ENCODE measurements around the gene DAP3.
A peak's percentile ranks its signal among the peaks of the same experiment; 100 is the strongest.
"Not testable (repeated sequence)": the region's sequence is repeated elsewhere in the genome, so short reads cannot be mapped to it uniquely, and the experiment has no call there.

Gene DAP3

GRCh38 chr1:155695608-155696007, 6.7 kb downstream of the DAP3 start:
- peaks cover 8% of the 10 kb centered on the region for H3K79me1 ChIP-seq (ENCODE audit: low read length)
- no CpG with 5 or more reads among the region's 3 CpGs for WGBS (ENCODE audit: extremely low coverage, insufficient coverage, low lambda C conversion rate)

GRCh38 chr1:155696524-155696923, 7.6 kb downstream of the DAP3 start:
- H3K79me1 ChIP-seq (ENCODE audit: low read length) = peaks cover 8% of the 10 kb centered on the region
- H3K18ac ChIP-seq (ENCODE audit: low read length) = no peak overlapping the region
- H2BK120ac ChIP-seq (ENCODE audit: low read depth, low read length) = no peak overlapping the region
- no peaks in the 10 kb centered on the region for H3K27me3 ChIP-seq (ENCODE audit: insufficient read depth, low read length, poor library complexity)
- peaks cover 56% of the 10 kb centered on the region for H3K79me2 ChIP-seq (ENCODE audit: control insufficient read depth, insufficient read depth, low read length)
- H3K4me1 ChIP-seq (ENCODE audit: control insufficient read depth, low read depth, low read length) = no peaks in the 10 kb centered on the region
- no peak overlapping the region for H3K27ac ChIP-seq (ENCODE audit: low read depth, low read length)
- H2BK15ac ChIP-seq (replicated peaks; ENCODE audit: low read depth) = no peak overlapping the region
- peaks cover 1% of the 10 kb centered on the region for H3K36me3 ChIP-seq (ENCODE audit: control insufficient read depth, insufficient read depth, low read length)
- no peak for DNase-seq
- H4K5ac ChIP-seq (ENCODE audit: low read length) = no peak overlapping the region
- H3K4me2 ChIP-seq (ENCODE audit: low read length) = no peak overlapping the region
- no peak overlapping the region for H3K9ac ChIP-seq (ENCODE audit: low read length)
- no peak overlapping the region for H4K8ac ChIP-seq (ENCODE audit: low read depth, low read length)
- no peak overlapping the region for H3K56ac ChIP-seq (ENCODE audit: low read length)
- H2AK5ac ChIP-seq (ENCODE audit: low read length) = no peak overlapping the region
- H2BK5ac ChIP-seq (ENCODE audit: low read length) = no peak overlapping the region
- no peak overlapping the region for H3K4me3 ChIP-seq (ENCODE audit: low read length)
- no peak overlapping the region for H3K23ac ChIP-seq (ENCODE audit: low read length)
- no peak overlapping the region for H3K4ac ChIP-seq (ENCODE audit: low read depth, low read length)

More at GRCh38 chr1:155695608-155696007, 6.7 kb downstream of the DAP3 start:
- no peak overlapping the region for H4K5ac ChIP-seq (ENCODE audit: low read length)
- H3K27ac ChIP-seq (ENCODE audit: low read depth, low read length) = no peak overlapping the region
- H3K18ac ChIP-seq (ENCODE audit: low read length) = no peak overlapping the region
- H2AK5ac ChIP-seq (ENCODE audit: low read length) = no peak overlapping the region
- H3K9ac ChIP-seq (ENCODE audit: low read length) = no peak overlapping the region
- H2BK120ac ChIP-seq (ENCODE audit: low read depth, low read length) = no peak overlapping the region
- no peak overlapping the region for H4K8ac ChIP-seq (ENCODE audit: low read depth, low read length)
- no peak overlapping the region for H3K23ac ChIP-seq (ENCODE audit: low read length)
- H3K4ac ChIP-seq (ENCODE audit: low read depth, low read length) = no peak overlapping the region
- H3K4me1 ChIP-seq (ENCODE audit: control insufficient read depth, low read depth, low read length) = no peaks in the 10 kb centered on the region
- no peak overlapping the region for H2BK5ac ChIP-seq (ENCODE audit: low read length)
- H3K79me2 ChIP-seq (ENCODE audit: control insufficient read depth, insufficient read depth, low read length) = peaks cover 56% of the 10 kb centered on the region
- H2BK15ac ChIP-seq (replicated peaks; ENCODE audit: low read depth) = no peak overlapping the region
- H3K4me3 ChIP-seq (ENCODE audit: low read length) = no peak overlapping the region
- no peaks in the 10 kb centered on the region for H3K27me3 ChIP-seq (ENCODE audit: insufficient read depth, low read length, poor library complexity)
- peaks cover 1% of the 10 kb centered on the region for H3K36me3 ChIP-seq (ENCODE audit: control insufficient read depth, insufficient read depth, low read length)
- no peak for DNase-seq
- no peak overlapping the region for H3K4me2 ChIP-seq (ENCODE audit: low read length)
- H3K56ac ChIP-seq (ENCODE audit: low read length) = no peak overlapping the region

- Histone ChIP-seq H3K9ac (ENCODE audit: low read length) (no peak overlapping the region), H4K8ac (ENCODE audit: low read depth, low read length) (no peak overlapping the region), H2BK120ac (ENCODE audit: low read depth, low read length) (no peak overlapping the region), H3K27ac (ENCODE audit: low read depth, low read length) (no peak overlapping the region), H3K4ac (ENCODE audit: low read depth, low read length) (no peak overlapping the region), H3K79me2 (ENCODE audit: control insufficient read depth, insufficient read depth, low read length) (peaks cover 52% of the 10 kb centered on the region), H3K79me1 (ENCODE audit: low read length) (peaks cover 8% of the 10 kb centered on the region), H2BK15ac (replicated peaks; ENCODE audit: low read depth) (no peak overlapping the region), H3K4me2 (ENCODE audit: low read length) (no peak overlapping the region), H3K18ac (ENCODE audit: low read length) (no peak overlapping the region), H2BK5ac (ENCODE audit: low read length) (no peak overlapping the region), H3K56ac (ENCODE audit: low read length) (no peak overlapping the region), H4K5ac (ENCODE audit: low read length) (no peak overlapping the region), H3K23ac (ENCODE audit: low read length) (no peak overlapping the region), H3K4me1 (ENCODE audit: control insufficient read depth, low read depth, low read length) (no peaks in the 10 kb centered on the region), H2AK5ac (ENCODE audit: low read length) (no peak overlapping the region), H3K4me3 (ENCODE audit: low read length) (no peak overlapping the region), H3K36me3 (ENCODE audit: control insufficient read depth, insufficient read depth, low read length) (peaks cover 1% of the 10 kb centered on the region), H3K27me3 (ENCODE audit: insufficient read depth, low read length, poor library complexity) (no peaks in the 10 kb centered on the region)
- no CpG with 5 or more reads among the region's 10 CpGs for WGBS (ENCODE audit: extremely low coverage, insufficient coverage, low lambda C conversion rate)
- DNase-seq = no peak
These were observed 8.2 kb downstream of the DAP3 start for GRCh38 chr1:155697046-155697445.

GRCh38 chr1:155697616-155698015, 8.7 kb downstream of the DAP3 start:
- not testable (repeated sequence) for H3K9ac ChIP-seq (ENCODE audit: low read length); H3K4me2 ChIP-seq (ENCODE audit: low read length); H3K23ac ChIP-seq (ENCODE audit: low read length); H2AK5ac ChIP-seq (ENCODE audit: low read length); H3K56ac ChIP-seq (ENCODE audit: low read length); H2BK5ac ChIP-seq (ENCODE audit: low read length); H4K5ac ChIP-seq (ENCODE audit: low read length); H2BK120ac ChIP-seq (ENCODE audit: low read depth, low read length); H3K4ac ChIP-seq (ENCODE audit: low read depth, low read length); H2BK15ac ChIP-seq (replicated peaks; ENCODE audit: low read depth); H3K79me1 ChIP-seq (ENCODE audit: low read length); H3K4me3 ChIP-seq (ENCODE audit: low read length); H4K8ac ChIP-seq (ENCODE audit: low read depth, low read length); H3K4me1 ChIP-seq (ENCODE audit: control insufficient read depth, low read depth, low read length); H3K36me3 ChIP-seq (ENCODE audit: control insufficient read depth, insufficient read depth, low read length); H3K27me3 ChIP-seq (ENCODE audit: insufficient read depth, low read length, poor library complexity); H3K27ac ChIP-seq (ENCODE audit: low read depth, low read length); H3K18ac ChIP-seq (ENCODE audit: low read length)
- peaks cover 50% of the 10 kb centered on the region for H3K79me2 ChIP-seq (ENCODE audit: control insufficient read depth, insufficient read depth, low read length)
- WGBS (ENCODE audit: extremely low coverage, insufficient coverage, low lambda C conversion rate) = no CpG with 5 or more reads among the region's 11 CpGs
- DNase-seq = peak; percentile 12

GRCh38 chr1:155698382-155699038, 9.6 kb downstream of the DAP3 start:
- H3K27ac ChIP-seq (ENCODE audit: low read depth, low read length) = no peak overlapping the region
- no peak overlapping the region for H2BK5ac ChIP-seq (ENCODE audit: low read length)
- H3K9ac ChIP-seq (ENCODE audit: low read length) = no peak overlapping the region
- H4K8ac ChIP-seq (ENCODE audit: low read depth, low read length) = no peak overlapping the region
- no peak overlapping the region for H3K4me3 ChIP-seq (ENCODE audit: low read length)
- no peak overlapping the region for H3K4ac ChIP-seq (ENCODE audit: low read depth, low read length)
- no peaks in the 10 kb centered on the region for H3K4me1 ChIP-seq (ENCODE audit: control insufficient read depth, low read depth, low read length)
- H3K23ac ChIP-seq (ENCODE audit: low read length) = no peak overlapping the region
- peaks cover 1% of the 10 kb centered on the region for H3K36me3 ChIP-seq (ENCODE audit: control insufficient read depth, insufficient read depth, low read length)
- no peak overlapping the region for H4K5ac ChIP-seq (ENCODE audit: low read length)
- H3K56ac ChIP-seq (ENCODE audit: low read length) = no peak overlapping the region
- peak; percentile 11 for DNase-seq
- no peak overlapping the region for H2BK15ac ChIP-seq (replicated peaks; ENCODE audit: low read depth)
- no peak overlapping the region for H2BK120ac ChIP-seq (ENCODE audit: low read depth, low read length)
- H3K4me2 ChIP-seq (ENCODE audit: low read length) = no peak overlapping the region
- H3K18ac ChIP-seq (ENCODE audit: low read length) = no peak overlapping the region
- peaks cover 50% of the 10 kb centered on the region for H3K79me2 ChIP-seq (ENCODE audit: control insufficient read depth, insufficient read depth, low read length)
- peaks cover 11% of the 10 kb centered on the region for H3K79me1 ChIP-seq (ENCODE audit: low read length)
- WGBS (ENCODE audit: extremely low coverage, insufficient coverage, low lambda C conversion rate) = no CpG with 5 or more reads among the region's 13 CpGs
- no peak overlapping the region for H2AK5ac ChIP-seq (ENCODE audit: low read length)
- H3K27me3 ChIP-seq (ENCODE audit: insufficient read depth, low read length, poor library complexity) = no peaks in the 10 kb centered on the region

- Histone ChIP-seq H3K79me2 (ENCODE audit: control insufficient read depth, insufficient read depth, low read length) (peaks cover 47% of the 10 kb centered on the region), H3K79me1 (ENCODE audit: low read length) (peaks cover 13% of the 10 kb centered on the region)
- H3K4me2 ChIP-seq (ENCODE audit: low read length); H3K27me3 ChIP-seq (ENCODE audit: insufficient read depth, low read length, poor library complexity); H2BK5ac ChIP-seq (ENCODE audit: low read length); H3K23ac ChIP-seq (ENCODE audit: low read length); H2AK5ac ChIP-seq (ENCODE audit: low read length); H3K4me3 ChIP-seq (ENCODE audit: low read length); H3K4ac ChIP-seq (ENCODE audit: low read depth, low read length); H3K18ac ChIP-seq (ENCODE audit: low read length); H3K9ac ChIP-seq (ENCODE audit: low read length); H3K56ac ChIP-seq (ENCODE audit: low read length); H3K36me3 ChIP-seq (ENCODE audit: control insufficient read depth, insufficient read depth, low read length); H2BK120ac ChIP-seq (ENCODE audit: low read depth, low read length); H4K8ac ChIP-seq (ENCODE audit: low read depth, low read length); H2BK15ac ChIP-seq (replicated peaks; ENCODE audit: low read depth); H3K4me1 ChIP-seq (ENCODE audit: control insufficient read depth, low read depth, low read length); H4K5ac ChIP-seq (ENCODE audit: low read length); H3K27ac ChIP-seq (ENCODE audit: low read depth, low read length): not testable (repeated sequence)
- peak; percentile 77 for DNase-seq
- WGBS (ENCODE audit: extremely low coverage, insufficient coverage, low lambda C conversion rate) = no CpG with 5 or more reads among the region's 4 CpGs
These were observed 10.2 kb downstream of the DAP3 start for GRCh38 chr1:155699062-155699461.

Measured in mesendoderm (in vitro differentiated cells).